ENCODE results near the gene HS6ST1.
"Not testable (repeated sequence)": the region's sequence is repeated elsewhere in the genome, so short reads cannot be mapped to it uniquely, and the experiment has no call there.

The HS6ST1 gene

GRCh38 chr2:128280901-128281321, 37.8 kb downstream of the HS6ST1 start:
- DNase-seq = no peak

GRCh38 chr2:128280158-128280871, 38.4 kb downstream of the HS6ST1 start:
- no peak for DNase-seq

- no peak for DNase-seq
Observed at GRCh38 chr2:128279786-128280157, 38.9 kb downstream of the HS6ST1 start.

- no peak for DNase-seq
Observed at GRCh38 chr2:128279009-128279408, 39.7 kb downstream of the HS6ST1 start.

GRCh38 chr2:128277961-128278681, 40.5 kb downstream of the HS6ST1 start:
- DNase-seq = no peak

GRCh38 chr2:128276878-128277675, 41.6 kb downstream of the HS6ST1 start:
- no peak for DNase-seq

GRCh38 chr2:128275498-128276045, 43.1 kb downstream of the HS6ST1 start:
- DNase-seq = no peak

- no peak for DNase-seq
Observed at GRCh38 chr2:128274218-128274617, 44.5 kb downstream of the HS6ST1 start.

- DNase-seq = no peak
Observed at GRCh38 chr2:128273469-128274081, 45.1 kb downstream of the HS6ST1 start.

- no peak for DNase-seq
Observed at GRCh38 chr2:128272601-128273468, 45.8 kb downstream of the HS6ST1 start.

- no peak for DNase-seq
Observed at GRCh38 chr2:128271911-128272600, 46.6 kb downstream of the HS6ST1 start.

GRCh38 chr2:128271597-128271910, 47.1 kb downstream of the HS6ST1 start:
- no peak for DNase-seq

- no peak for DNase-seq
Observed at GRCh38 chr2:128270672-128271596, 47.7 kb downstream of the HS6ST1 start.

- DNase-seq = no peak
Observed at GRCh38 chr2:128269990-128270671, 48.5 kb downstream of the HS6ST1 start.

GRCh38 chr2:128269063-128269989, 49.3 kb downstream of the HS6ST1 start:
- no peak for DNase-seq

GRCh38 chr2:128268611-128269010, 50.1 kb downstream of the HS6ST1 start:
- not testable (repeated sequence) for DNase-seq

- DNase-seq = not testable (repeated sequence)
Observed at GRCh38 chr2:128268145-128268544, 50.5 kb downstream of the HS6ST1 start.

GRCh38 chr2:128267649-128268048, 51.0 kb downstream of the HS6ST1 start:
- not testable (repeated sequence) for DNase-seq
